ENCODE results near the gene ALOX5.

GRCh38 chr10:45437587-45438465, 63.8 kb downstream of the ALOX5 start:
- no peak for TF ChIP-seq POLR2AphosphoS5 (IDR thresholded peaks at IDR 0.05)
- no peak for TF ChIP-seq CTCF (IDR thresholded peaks at IDR 0.05)
- no peak for TF ChIP-seq POLR2A (IDR thresholded peaks at IDR 0.05)
